HG02885 (cell line): ENCODE measurements around the gene DTD1.

Experiments
- ATAC-seq: cut with Tn5 transposase; IDR thresholded peaks from one replicate; pipeline ENCODE4 v1.9.1; 2021; ENCODE audit warnings: mild to moderate bottlenecking; ENCODE audit not compliant: unreplicated experiment, poor library complexity

The DTD1 gene

DNA sequence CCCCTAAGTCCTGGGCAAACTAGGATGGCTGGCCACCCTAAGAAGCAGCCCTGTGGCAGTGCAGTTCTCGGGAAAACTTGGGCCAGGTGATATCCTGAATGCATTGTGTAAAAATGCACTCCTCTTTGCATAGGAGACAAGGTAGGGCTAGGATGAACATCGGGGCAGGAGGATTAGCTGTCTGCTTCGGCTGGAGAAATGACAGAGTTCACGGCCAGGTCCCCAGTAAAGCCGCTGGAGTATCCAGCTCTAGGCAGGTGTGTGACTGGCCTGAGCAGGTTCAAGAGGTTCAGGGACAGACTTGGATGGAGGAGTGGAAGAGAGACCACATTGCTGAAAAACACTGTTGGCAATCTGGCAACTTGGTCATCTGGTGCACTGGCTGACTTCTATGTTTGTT is 26.4 kb downstream of the DTD1 start:
- ATAC-seq = no peak

DNA sequence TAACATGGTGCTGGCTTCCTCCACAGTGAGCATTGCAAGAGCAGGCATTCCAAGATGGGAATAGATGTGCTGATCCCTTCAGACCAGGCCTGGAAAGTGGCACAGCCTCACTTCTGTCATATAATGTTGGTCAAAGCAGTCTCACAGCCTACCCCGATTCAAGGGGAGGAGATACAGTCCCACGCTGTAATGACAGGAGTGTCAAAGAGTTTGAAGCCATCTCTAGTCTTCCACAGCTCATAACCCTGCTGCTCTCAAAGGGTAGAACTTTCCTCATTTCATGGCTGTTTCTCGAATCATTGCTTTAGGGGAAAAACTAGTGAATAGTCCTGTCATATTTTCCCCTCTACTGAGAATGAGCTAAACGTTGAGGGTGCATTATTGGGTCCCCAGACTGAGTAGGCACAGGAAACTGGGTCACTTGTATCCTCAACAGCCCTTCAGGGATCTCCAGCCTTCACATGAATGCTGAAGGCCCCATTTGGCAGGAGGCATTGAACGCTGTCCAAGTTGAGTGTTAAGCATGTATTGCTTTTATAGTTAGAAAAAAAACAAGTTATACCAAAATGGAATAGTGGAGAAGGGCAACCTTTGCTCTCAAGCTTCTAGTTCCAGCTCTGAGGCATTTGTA is 27.3 kb downstream of the DTD1 start:
- ATAC-seq = no peak

DNA sequence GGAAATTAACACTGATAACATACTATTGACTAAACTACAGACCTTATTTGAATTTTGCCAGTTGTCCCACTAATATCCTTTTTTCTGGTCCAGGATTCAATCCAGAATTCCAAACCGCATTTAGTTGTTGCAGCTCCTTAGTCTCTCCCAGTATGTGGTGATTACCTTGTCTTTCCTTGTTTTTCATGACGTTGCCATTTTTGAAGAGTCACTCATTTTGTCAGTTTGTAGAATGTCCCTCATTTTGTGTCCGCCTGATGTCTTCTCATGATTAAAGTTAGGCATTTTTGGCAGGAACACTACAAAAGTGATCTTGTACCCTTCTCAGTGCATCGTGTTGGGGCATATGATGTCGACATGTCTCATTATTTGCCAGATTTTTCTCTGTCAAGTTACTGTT is 33.1 kb downstream of the DTD1 start:
- ATAC-seq = no peak

DNA sequence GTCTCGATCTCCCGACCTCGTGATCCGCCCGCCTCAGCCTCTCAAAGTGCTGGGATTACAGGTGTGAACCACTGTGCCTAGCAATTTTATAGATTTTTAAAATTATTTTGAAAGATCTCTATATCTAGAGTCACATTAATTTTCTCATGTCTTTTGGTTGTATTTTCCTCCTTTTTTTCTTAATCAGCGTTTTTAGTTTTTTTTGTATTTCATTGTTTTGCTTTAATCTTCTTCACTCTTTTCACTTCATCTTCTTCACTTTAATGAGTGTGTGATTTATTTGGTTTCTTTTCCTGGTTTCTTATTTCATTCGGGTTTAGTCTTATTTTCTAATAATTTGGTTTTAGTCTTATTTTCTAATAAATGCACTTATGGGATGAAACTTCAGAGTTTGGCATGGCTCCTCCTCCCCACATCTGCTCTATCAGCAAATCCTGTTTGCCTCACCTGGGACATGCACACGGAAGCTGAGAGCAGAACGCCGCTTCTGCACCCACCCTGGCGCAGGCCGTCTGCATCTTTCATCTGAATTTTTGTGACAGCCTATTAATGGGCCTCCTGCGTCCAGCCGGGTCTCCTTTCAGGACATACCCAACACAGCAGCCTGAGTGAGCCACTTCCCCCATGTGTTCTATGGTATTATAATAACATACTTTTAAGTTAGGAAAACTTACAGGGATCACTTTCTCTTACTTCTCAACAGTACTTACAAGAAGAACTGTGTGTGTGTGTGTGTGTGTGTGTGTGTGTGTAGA is 35.5 kb downstream of the DTD1 start:
- ATAC-seq = no peak

DNA sequence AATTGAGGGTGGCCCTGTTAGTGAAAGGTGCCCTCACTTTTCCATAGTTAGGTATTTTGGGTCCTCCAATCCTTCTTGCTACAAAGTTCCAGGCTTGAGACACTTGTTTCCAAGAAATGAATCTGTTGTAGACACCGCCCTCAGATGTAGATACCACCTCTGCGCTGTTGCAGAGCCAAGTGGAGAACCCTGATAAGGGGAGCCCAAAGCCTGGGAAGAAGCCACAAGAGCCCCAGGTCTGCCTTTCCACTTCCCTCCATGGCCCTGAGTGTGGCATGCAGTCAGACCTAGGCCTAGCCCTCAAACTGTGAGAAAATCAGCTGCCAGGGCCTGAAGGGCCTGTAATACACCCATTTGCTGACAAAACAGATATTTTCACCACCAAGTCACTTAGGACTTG is 37.1 kb downstream of the DTD1 start:
- ATAC-seq = no peak

DNA sequence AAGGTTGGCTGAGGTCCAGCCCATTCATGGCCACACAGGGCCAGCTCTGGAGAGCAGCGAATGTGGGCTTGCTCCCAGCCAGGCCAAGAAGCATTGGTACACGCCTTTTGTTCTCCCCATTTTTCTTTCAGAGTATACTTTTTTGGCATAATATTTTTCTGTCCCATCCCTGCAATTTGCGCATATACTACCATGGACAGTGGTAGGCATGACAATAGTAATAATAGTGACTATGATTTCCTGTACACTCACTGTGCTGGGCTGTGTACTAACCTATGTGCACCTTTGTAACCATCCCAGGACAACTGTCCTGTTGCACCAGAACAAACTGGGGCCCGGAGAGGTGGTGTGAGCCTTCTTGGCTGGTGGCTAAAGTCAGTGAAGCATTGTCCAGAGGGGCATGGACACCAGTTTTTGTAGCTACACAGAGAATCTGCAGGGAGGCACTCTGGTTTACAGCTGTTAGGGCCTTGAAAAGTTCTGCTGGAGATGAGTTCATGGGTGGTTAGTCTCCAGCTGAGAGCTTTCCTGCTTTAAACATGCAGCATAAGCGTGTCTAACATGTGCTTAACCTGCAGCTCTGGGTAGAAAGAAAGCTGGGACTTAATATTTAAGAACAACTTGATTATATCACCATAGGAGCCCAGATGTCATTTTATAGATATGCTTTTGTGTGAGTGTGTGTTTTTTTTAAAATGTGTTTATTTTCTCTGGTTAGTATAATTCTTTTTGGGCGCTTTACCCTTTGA is 38.2 kb downstream of the DTD1 start:
- no peak for ATAC-seq

DNA sequence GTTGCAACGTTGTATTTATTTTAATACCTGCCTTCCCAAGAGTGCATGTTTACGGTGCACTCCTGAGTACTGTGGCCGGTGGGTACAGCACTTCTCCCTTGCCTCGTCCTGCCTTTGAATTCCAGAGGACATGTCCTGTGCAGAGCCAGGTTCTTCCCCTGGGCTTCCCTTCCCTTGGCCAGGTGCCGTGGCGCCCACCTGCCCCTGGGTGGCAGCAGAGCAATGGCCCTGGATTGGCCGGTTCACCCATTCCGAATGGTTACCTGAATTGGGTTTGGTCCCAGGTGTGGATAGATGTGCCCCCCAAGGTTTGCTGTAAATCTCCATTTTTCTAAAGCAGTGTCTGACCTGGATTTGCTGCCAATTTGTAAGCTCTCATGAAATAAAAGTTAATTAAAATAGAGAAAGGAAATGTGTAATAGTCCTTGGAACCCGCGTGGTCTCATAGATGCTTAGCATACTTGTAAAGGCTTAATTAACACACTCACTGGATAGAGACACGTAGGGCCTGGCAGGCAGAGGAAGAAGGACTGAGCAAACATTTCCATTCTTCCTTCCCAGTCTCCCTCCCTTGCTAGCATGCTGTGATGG is 40.6 kb downstream of the DTD1 start:
- ATAC-seq = no peak

DNA sequence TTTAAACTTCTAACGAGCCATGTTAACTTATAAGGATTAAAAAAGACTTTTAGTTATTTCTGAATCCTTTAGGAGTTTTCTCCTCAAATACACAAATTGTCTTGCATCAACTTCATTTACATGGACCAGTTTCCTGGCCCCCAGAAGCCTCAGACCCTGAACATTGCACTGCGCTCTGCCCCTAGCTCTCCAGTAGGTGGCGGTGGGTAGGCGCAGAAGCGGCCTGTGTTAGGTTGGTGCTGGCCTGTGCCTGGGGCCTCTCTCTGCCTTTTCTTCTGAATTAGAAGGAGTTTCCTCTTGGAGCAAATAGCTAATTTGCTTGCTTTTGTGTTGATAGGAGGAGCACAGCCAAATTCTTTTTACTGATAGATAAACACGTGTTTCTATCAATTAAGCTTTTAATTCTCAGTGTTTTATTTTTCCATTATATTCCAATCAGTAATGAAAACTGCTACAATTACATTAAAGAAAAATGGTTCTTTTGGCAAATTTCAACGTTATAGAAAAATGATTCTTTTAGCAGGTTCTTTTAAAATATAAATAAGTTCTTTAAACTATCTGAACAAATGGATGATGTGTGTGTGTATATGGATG is 44.4 kb downstream of the DTD1 start:
- ATAC-seq = peak; percentile 93

DNA sequence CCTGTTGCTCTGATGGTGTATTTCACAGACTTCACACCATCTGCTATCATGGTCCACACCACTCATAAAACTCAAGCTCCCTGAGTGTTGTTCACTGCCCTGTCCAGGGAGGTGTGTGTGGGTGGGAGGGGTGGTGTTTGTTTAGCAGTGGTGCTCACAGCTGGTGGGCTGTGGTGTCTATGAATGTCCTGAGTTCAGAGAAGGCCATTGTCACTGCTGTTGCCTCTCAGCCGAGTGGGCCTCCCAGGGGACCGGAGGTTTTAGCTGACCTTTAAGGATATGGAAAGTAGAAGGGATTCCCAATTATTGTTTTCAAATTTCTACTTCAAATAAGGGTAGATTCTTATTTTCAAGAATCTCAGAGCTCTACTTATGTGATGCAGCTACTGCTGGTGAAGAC is 45.6 kb downstream of the DTD1 start:
- no peak for ATAC-seq

DNA sequence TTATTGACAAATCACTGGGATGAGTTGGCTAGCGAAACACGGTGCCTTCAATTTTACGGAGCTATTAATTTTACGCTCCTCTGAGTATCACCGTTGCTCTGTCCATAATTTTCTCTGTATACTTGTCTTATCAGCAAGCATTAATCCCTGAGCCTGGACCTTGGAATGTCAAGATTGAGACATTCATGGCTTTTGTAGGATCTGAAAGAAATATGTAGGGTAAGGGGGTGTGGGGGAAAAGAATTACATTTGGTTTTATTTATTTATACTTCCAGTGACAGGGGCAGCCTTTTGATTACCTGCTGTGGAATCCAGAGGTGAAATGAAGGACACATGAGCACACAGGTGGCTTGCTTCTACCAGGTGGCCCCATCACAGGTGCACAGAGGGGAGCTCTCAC is 46.6 kb downstream of the DTD1 start:
- no peak for ATAC-seq

DNA sequence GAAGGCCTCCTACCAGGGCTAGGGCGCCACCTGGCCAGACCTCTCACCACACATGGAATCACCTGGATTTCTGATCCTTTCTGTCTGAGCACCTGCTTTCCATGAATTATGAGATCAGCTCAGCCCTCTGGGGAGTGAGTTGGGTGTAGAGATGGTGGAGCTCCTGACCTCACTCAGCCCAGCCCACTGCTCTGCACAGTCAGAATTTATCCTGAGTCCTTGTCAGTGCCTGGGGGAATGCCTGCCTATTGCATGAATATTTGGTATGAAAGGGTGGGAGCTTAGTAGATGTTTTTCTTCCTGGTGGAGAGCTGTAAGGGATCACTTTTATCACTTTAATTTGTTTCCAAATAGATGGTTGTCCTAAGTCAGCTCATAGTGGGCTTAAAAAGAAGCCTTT is 47.5 kb downstream of the DTD1 start:
- no peak for ATAC-seq

DNA sequence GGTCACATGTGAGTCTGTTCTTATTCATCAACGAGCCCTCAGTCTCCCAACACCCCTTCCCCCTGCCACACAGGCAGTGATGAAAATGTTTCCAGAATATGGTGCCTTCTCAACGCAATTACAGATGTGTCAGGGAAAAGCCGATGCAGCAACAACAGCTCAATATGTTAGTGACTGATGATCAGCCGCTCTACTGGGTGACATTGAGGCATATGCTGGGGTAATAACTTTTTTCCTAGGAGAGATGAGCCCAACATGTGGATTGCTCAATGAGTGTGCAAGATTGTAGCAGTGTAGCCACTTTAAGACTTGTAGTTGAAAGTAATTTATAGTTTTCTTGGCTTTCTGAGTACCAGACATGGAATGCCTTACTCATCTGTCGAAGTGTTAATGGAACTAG is 49.4 kb downstream of the DTD1 start:
- no peak for ATAC-seq

DNA sequence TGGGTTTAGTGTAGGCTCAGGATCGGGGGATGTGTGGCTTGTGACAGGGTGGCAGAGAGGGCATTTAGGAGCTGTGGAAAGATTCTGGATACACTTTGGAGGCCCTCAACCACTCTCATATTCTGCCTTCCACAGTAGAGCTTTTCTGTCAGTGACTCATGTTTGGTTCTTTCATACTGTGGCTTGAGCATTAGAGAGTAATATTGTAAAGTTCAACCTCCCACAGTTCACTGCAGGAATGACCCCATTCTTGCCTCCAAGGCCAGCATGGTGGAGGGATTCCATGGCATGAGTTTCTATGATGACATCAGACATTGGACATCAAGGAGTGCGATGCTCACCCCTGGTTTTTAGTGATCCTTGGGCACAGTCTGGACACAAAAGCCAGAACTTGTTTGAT is 50.9 kb downstream of the DTD1 start:
- ATAC-seq = no peak

DNA sequence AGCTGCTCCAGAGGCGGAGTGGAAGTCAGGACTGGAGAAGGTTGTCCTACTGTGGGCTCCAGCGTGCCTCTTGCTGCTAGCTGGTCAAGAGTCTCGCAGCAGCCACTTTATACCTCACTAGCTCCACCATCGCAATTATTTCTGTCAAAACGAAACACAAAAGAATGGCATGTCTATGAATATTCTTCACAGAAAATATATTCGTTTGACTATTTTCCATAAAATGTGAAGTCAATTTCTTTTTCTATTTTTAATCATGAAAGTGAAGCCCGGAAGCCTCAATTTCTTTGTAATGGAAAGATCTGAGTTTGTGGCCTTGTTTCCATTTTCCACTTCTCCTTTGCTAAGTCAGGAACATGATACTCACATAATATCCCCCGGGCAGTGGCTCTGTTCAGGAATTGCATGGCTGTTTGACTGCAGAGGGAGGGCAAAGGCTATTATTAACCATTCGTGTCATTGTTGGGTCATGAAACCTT is 51.7 kb downstream of the DTD1 start:
- ATAC-seq = peak; percentile 48

DNA sequence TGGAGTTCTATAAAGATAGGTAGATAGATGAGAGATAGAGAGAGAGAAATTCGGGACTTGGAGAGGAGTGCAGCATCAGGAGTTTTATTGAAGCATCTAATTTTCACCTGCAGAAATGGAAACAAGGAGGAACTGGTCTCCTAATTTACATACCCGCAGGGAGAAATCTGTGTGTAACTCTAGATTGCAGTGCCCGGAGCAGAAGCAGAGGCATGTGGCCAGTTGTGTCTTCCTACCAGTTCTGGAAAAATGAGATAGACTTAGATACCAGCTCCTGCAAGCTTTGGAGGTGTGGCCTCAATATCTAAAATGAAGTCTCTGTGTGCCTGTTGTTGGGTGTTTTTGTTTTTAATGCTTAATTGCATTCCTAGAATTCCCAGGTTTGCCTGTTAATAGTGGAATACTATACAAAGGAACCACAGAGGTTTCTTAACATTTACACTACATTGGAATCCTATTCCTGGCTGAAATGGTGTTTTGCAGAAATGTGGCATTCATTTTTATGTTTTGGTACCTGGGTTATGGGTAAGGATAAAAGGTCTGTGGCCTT is 57.4 kb downstream of the DTD1 start:
- ATAC-seq = no peak

DNA sequence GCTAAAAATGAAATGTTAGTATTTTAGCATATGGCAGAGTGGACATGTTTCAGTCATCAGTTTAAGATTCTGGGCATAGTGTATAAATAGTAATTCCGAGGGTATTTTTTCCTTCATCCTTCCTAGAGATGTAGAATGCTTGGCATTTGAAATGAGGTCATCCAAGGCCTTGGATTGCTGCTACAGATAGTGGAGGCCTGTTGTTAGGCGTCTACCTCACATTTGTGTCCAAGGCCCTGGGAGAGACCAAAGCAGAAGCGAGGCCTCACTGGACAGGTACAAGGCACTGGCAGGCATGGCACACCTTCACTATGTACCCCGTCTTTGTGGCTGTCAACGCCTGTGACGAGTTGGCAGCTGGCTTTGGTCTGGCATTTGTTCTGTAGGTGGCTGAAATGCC is 58.0 kb downstream of the DTD1 start:
- ATAC-seq = no peak

DNA sequence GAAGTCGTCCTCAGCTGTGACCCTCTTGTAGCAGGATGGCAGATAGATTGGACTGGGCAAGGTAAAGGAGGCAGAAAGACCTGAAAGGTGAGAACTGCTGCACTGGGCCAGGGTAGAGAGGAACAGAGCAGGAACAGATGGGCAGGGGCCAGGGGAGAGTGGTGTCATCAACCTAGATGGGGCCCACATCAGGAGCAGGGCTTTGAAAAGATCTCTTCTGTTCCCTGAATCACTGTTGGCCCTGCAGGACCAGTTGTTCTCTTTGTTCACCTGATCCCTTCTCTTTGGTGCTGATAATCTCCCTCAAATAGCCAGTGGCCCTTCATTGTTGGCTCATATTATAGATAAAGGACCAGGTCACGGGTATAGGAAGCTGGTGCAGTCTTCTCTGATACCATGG is 59.9 kb downstream of the DTD1 start:
- no peak for ATAC-seq

DNA sequence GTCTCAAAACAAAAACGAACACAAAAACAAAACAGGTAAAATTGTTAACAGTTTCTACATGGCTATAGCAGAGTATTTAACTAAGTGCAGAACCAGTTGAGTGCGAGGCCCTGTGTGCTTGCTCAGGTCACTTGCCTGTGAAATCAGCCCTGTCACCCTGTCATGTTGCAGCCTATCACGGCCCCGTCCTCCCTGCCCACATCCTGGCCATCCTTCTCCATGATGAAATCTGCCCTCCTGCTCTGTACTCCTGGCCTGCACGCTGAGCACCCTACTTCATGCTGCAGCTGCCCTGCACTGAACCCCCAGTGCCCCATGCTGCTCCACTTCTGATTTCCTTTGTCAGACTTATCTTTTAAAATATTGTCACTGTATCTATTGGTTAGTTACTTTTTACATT is 62.4 kb downstream of the DTD1 start:
- ATAC-seq = no peak

DNA sequence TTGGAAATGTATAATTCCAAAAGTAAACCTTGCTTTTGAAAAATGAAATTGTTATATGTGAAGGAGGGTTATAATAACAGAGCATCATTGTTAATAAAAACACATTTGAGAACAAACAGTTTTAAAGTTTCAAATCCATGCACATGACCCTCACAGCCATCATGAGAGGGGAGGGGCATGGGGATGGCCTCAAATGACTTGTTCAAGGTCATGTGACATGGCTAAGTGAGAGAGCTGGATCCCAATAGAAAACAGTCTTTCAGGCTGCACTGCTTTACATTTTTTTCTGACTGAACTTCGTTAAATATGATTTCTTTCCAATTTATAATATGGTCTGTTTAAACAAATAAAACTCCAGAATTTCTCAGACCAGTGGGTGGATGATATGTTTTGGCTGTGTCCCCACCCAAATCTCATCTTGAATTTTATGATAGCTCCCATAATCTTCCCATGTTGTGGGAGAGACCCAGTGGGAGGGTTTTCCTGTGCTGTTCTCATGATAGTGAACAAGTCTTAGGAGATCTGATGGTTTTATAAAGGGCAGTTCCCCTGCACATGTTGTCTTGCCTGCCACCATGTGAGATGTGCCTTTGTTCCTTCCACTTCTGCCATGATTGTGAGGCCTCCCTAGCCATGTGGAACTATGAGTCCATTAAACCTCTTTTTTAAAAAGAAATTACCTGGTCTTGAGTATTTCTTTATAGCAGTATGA is 66.0 kb downstream of the DTD1 start:
- ATAC-seq = no peak

DNA sequence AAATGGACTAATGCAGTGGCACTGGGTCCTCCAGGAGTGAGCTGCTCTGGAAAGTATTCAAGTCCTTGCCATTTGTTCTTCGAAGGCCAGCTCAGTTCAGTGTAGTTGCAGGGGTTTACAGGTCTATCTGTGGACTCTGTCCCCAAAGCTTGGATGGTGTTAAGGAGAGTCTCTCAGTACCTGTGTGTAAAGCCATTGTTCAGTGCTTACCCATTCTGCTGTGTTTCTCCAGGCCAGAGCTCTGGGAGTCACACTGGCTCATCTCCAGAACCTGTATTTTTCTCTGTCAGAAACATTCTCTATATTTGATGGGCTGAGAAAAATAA is 66.6 kb downstream of the DTD1 start:
- ATAC-seq = no peak
